Endothelial cell of umbilical vein (primary cell): ENCODE results near the gene ZNF311.

Source experiments
- EZH2 ChIP-seq: IDR thresholded peaks from 2 replicates; pipeline ENCODE4 v1.6.1; 2012; ENCODE audit warnings: borderline replicate concordance, low read depth, mild to moderate bottlenecking, moderate library complexity, low read length, inconsistent platforms; ENCODE audit not compliant: severe bottlenecking
- FOS ChIP-seq: IDR thresholded peaks from 2 replicates; pipeline ENCODE4 v1.6.1; 2011; ENCODE audit warnings: mild to moderate bottlenecking, low read length, moderate library complexity, borderline replicate concordance; ENCODE audit not compliant: insufficient read depth
- GATA2 ChIP-seq: IDR thresholded peaks from 2 replicates; pipeline ENCODE4 v1.7.0; 2011; ENCODE audit warnings: low read depth, mild to moderate bottlenecking, moderate library complexity, mixed read lengths, low read length; ENCODE audit not compliant: insufficient read length, insufficient read depth
- JUN ChIP-seq: IDR thresholded peaks from 2 replicates; pipeline ENCODE4 v1.6.1; 2011; ENCODE audit warnings: borderline replicate concordance, low read depth; ENCODE audit not compliant: insufficient read length, insufficient read depth
- POLR2A ChIP-seq: IDR thresholded peaks from 2 replicates; pipeline ENCODE4 v1.6.1; 2012; ENCODE audit warnings: low read depth, mild to moderate bottlenecking, control low read depth, low read length
- POLR2AphosphoS5 ChIP-seq: IDR thresholded peaks from 2 replicates; pipeline ENCODE4 v1.6.1; 2012; ENCODE audit warnings: low read depth, mild to moderate bottlenecking, control low read depth, low read length, moderate library complexity; ENCODE audit not compliant: insufficient read depth
- TF ChIP-seq, protein P1 (sequence below), 2 donors: IDR thresholded peaks; 1 replicate in 1 of 2; 2 replicates in 1 of 2; pipeline ENCODE4 v1.5.1; 2011; ENCODE audit warnings: low read length in 2 of 2, mild to moderate bottlenecking in 2 of 2, moderate library complexity in 2 of 2, control low read depth in 1 of 2, inconsistent platforms in 1 of 2, low read depth in 1 of 2; ENCODE audit not compliant: insufficient read depth in 1 of 2; ENCODE audit errors: extremely low read depth in 1 of 2

- TF ChIP-seq, protein P1, sequence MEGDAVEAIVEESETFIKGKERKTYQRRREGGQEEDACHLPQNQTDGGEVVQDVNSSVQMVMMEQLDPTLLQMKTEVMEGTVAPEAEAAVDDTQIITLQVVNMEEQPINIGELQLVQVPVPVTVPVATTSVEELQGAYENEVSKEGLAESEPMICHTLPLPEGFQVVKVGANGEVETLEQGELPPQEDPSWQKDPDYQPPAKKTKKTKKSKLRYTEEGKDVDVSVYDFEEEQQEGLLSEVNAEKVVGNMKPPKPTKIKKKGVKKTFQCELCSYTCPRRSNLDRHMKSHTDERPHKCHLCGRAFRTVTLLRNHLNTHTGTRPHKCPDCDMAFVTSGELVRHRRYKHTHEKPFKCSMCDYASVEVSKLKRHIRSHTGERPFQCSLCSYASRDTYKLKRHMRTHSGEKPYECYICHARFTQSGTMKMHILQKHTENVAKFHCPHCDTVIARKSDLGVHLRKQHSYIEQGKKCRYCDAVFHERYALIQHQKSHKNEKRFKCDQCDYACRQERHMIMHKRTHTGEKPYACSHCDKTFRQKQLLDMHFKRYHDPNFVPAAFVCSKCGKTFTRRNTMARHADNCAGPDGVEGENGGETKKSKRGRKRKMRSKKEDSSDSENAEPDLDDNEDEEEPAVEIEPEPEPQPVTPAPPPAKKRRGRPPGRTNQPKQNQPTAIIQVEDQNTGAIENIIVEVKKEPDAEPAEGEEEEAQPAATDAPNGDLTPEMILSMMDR (IDR thresholded peaks at IDR 0.05; ENCODE audit: extremely low read depth in 1 of 2, insufficient read depth in 1 of 2, low read depth in 1 of 2, low read length in 2 of 2): no peak
- no peak for TF ChIP-seq EZH2
- no peak for TF ChIP-seq POLR2A
- no peak for TF ChIP-seq POLR2AphosphoS5
- no peak for TF ChIP-seq FOS
- TF ChIP-seq JUN: no peak
- no peak for TF ChIP-seq GATA2
Observed at GRCh38 chr6:28995093-28995650, 9.9 kb downstream of the ZNF311 start.
